Right forelimb (tissue), 1 donor: Measurements from ENCODE around the gene ERBB2.

Experiments used
- DNase-seq: peaks from one replicate; pipeline ENCODE4 v3.0.0-alpha.2; 2018

ERBB2 gene

GRCh38 chr17:39767147-39767546, 67.3 kb downstream of the ERBB2 start:
- no peak for DNase-seq

DNA sequence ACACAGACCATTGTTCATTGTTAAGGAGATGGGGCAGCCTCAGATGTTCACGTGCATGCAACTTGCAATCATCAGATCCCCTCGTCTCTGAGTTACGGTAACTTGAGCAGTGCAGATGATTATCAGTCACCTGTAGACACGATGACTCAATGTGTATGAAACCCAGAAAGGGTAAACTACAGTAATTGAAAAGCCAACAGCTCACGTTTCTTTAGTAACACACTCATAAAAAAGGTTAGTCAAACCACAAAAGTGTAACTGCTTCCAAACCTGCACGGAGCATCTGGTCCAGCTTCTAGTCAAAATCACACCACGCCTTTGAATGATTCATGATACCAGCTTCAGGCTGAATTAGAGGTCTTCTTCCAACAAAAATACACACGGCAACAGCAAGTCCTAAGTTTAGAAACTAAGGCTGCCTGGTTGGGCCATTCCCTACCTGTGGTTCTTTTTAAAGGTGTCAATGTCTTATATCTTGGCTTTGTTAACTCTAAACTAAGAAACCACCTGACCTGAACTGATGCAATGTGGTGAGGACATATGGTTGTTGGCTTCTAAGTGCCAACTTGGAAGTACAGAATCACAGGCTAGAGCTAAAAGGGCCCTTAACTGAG, 70.2 kb downstream of the ERBB2 start:
- DNase-seq = no peak

GRCh38 chr17:39772415-39772814, 72.6 kb downstream of the ERBB2 start:
- no peak for DNase-seq

DNA sequence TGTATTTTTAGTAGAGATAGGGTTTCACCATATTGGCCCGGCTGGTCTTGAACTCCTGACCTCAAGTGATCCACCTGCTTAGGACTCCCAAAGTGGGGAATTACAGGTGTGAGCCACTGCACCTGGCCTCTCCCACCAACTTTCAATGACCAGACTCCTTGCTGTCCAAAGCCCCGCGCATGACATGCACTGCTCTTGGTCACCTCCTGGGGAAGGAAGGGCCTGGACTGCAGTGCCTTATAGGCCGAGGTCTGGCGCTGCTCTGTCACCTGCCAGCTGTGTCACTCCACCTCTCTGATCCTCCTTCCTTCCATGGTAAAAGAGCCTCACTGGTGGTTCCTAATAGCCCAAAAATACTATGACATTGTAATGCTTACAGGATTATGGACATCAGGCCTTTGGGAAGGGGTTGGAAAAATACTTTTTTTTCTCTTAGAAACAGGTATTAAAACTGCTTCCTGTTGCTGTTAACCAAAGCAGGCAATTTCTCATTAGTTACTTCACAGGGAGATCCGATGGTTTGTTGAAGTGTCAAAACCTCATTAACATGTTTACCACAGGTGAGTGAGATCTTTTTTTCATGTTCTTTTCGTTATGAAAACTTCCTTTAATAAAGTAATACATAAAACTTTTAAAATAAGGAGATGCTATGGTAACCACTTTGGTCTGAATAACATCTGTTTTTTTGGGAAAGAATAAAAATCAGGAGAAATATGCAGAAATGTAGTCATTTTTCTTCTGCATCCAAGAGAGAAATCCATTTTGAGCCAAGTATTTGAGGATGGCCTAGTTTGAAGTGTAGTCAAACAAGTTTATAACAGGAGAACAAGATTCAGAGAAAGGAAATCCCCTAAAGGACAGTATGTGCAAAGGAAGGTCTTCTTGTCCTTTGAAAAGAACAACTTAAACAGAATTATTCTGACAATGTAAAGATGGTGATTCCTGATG, 73.4 kb downstream of the ERBB2 start:
- no peak for DNase-seq

- DNase-seq = no peak
Observed at GRCh38 chr17:39774047-39774446, 74.2 kb downstream of the ERBB2 start.

GRCh38 chr17:39775031-39775430, 75.2 kb downstream of the ERBB2 start:
- DNase-seq = no peak

- DNase-seq = no peak
Observed at GRCh38 chr17:39776252-39776651, 76.4 kb downstream of the ERBB2 start.

- DNase-seq = no peak
Observed at GRCh38 chr17:39777534-39778365, 77.9 kb downstream of the ERBB2 start.
